PC-9 (cell line): ENCODE measurements around the gene DLG4. TPM values are rescaled to one million over a fixed set of nuclear protein-coding genes. Genes with fewer than 3 reads are reported as not detected.

Experiments used
- BruUV-seq: library from RNA; stranded (reverse); fragments of 400-500 nt; replicated peaks from 2 replicates; lab custom pipeline; 2021; lab: Mats Ljungman, UMichigan
- CTCF ChIA-PET: fragments of 300-600 bp; sonication (Branson Sonifier 250); formaldehyde crosslinking; loops from one replicate; lab custom pipeline; 2022; ENCODE audit warnings: antibody characterized with exemption; lab: Charles Lee
- POLR2A ChIA-PET: fragments of 300-600 bp; sonication (Branson Sonifier 250); formaldehyde crosslinking; loops from one replicate; lab custom pipeline; 2022; ENCODE audit warnings: antibody characterized with exemption; ENCODE audit not compliant: unreplicated experiment; lab: Charles Lee
- DNase-seq, 2 experiments: peaks; one replicate each; pipeline versions ENCODE4 v3.0.0 to v3.0.0-alpha.2; 2015 to 2022; ENCODE audit warnings: mixed read lengths in 1 of 2
- H2AFZ ChIP-seq: fragments of 200-600 bp; sonication (generic); 2 replicates; pipeline ENCODE4 v1.8.1; 2017; ENCODE audit warnings: antibody characterized with exemption
- H3F3A ChIP-seq: fragments of 200-600 bp; sonication (generic); 2 replicates; pipeline ENCODE4 v1.8.1; 2017; ENCODE audit warnings: antibody characterized with exemption, mild to moderate bottlenecking, low read depth; ENCODE audit not compliant: insufficient read depth
- H3K27ac ChIP-seq: fragments of 200-600 bp; sonication (generic); 2 replicates; pipeline ENCODE4 v1.6.1; 2016; ENCODE audit warnings: mixed run types
- H3K27me3 ChIP-seq: fragments of 200-600 bp; sonication (generic); 2 replicates; pipeline ENCODE4 v1.6.1; 2016; ENCODE audit warnings: low read depth, mixed run types; ENCODE audit not compliant: insufficient read depth
- H3K36me3 ChIP-seq: fragments of 200-600 bp; sonication (generic); 2 replicates; pipeline ENCODE4 v1.6.1; 2016; ENCODE audit warnings: low read depth, mixed run types
- H3K4me1 ChIP-seq: fragments of 200-600 bp; sonication (generic); replicated peaks from 2 replicates; pipeline ENCODE4 v1.6.1; 2016; ENCODE audit warnings: mixed run types; ENCODE audit not compliant: insufficient read depth
- H3K4me2 ChIP-seq: fragments of 200-600 bp; sonication (generic); 2 replicates; pipeline ENCODE4 v1.6.1; 2017; ENCODE audit warnings: mixed run types
- H3K4me3 ChIP-seq: fragments of 200-600 bp; sonication (generic); 2 replicates; pipeline ENCODE4 v1.6.1; 2016; ENCODE audit warnings: mixed run types
- H3K79me2 ChIP-seq: fragments of 200-600 bp; sonication (generic); 2 replicates; pipeline ENCODE4 v1.6.1; 2017; ENCODE audit warnings: low read depth, mixed run types
- H3K9me2 ChIP-seq: fragments of 200-600 bp; sonication (generic); 2 replicates; pipeline ENCODE4 v1.8.1; 2017; ENCODE audit warnings: mild to moderate bottlenecking; ENCODE audit not compliant: insufficient read depth
- H3K9me3 ChIP-seq: fragments of 200-600 bp; sonication (generic); 2 replicates; pipeline ENCODE4 v1.8.1; 2016; ENCODE audit warnings: low read depth; ENCODE audit not compliant: insufficient read depth
- H4K20me1 ChIP-seq: fragments of 200-600 bp; sonication (generic); 2 replicates; pipeline ENCODE4 v1.8.1; 2017; ENCODE audit not compliant: insufficient read depth
- EZH2 ChIP-seq: fragments of 200-600 bp; sonication (generic); IDR thresholded peaks from 2 replicates; pipeline ENCODE4 v1.8.0; 2017; ENCODE audit warnings: antibody characterized with exemption, low read depth
- intact Hi-C: fragments of 100-400 bp; cut with micrococcal nuclease; formaldehyde crosslinking; loops from one replicate; pipeline ENCODE4 v1.10.0; 2022; ENCODE audit not compliant: unreplicated experiment
- total RNA-seq: library from RNA; stranded (reverse); gene quantifications from 2 replicates; pipeline ENCODE4 v1.2.3, GENCODE V29; 2021
- TF ChIP-seq, protein P1 (sequence below): fragments of 200-600 bp; sonication (generic); conservative IDR thresholded peaks from 2 replicates; pipeline ENCODE4 v1.6.1; 2017; ENCODE audit warnings: mixed run types, antibody characterized with exemption, mild to moderate bottlenecking, moderate library complexity

The DLG4 gene
- total RNA-seq, 1 experiment from 2014 or later, result 32.8 TPM

DNA sequence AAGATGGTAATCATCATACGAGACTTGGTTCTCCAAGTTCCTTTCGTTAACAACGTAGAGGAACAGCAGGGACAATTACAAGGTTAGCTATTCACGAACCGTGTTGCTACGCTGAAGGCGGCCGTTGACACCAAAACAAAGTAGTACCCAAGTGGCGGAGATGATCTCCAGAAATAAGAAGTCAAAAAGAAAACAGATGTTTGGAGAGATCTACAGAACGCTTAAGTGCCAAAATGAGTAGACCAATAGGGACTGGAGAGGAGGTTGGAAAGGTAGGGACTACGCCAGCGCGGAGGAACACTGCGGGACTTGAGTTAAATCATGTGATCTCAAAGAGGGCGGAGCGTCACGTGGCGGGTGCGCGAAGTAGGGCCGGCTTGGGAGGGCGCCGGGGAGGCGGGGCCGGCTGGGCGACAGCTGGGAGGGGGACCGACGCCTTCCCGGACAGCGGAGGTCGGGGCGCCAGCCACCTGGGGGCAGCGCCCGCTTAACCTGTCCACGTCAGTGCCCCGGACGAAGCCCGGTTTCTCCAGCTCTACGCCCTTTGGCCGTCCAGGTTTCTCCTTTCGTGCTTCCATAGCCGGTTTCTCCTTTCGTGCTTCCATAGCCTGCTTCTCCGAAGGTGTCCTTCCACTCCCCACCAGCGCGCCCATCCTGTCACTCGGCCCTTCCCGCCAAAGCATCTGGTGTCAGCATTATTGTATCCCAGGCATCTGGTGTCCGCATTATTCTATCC is 23.2 kb upstream of the DLG4 start:
- Histone ChIP-seq H3K79me2 (peaks cover 44% of the 10 kb centered on the region), H3K4me2 (peak overlapping the region; percentile 96), H4K20me1 (peaks cover 6% of the 10 kb centered on the region; the same call in 1 of the 2 replicates), H3K9me2 (no peaks in the 10 kb centered on the region), H3K36me3 (peaks cover 23% of the 10 kb centered on the region; the same call in 1 of the 2 replicates), H3K9me3 (no peaks in the 10 kb centered on the region), H3F3A (peaks cover 57% of the 10 kb centered on the region), H3K27me3 (no peaks in the 10 kb centered on the region), H3K4me3 (peak overlapping the region; percentile 78), H3K4me1 (peaks cover 21% of the 10 kb centered on the region), H2AFZ (peak overlapping the region; percentile 88), H3K27ac (peak overlapping the region; percentile 87)
- intact Hi-C loops, result no loop called here
- no TSS peak for BruUV-seq
- ChIA-PET POLR2A (interaction anchor here (0.5 to 1.5 kb wide), 6 partner anchors 14 to 591 kb away, joined by 3 to 7 read pairs (median 4); partner anchors contain the start of gene KDM6B), CTCF (interaction anchor here (0.6 to 1.0 kb wide), 3 partner anchors 23 to 64 kb away, joined by 4 to 30 read pairs (median 6); partner anchors contain the start of genes ACADVL and DLG4)
- peak; percentile 85 to 96 for DNase-seq
- TF ChIP-seq, protein P1, sequence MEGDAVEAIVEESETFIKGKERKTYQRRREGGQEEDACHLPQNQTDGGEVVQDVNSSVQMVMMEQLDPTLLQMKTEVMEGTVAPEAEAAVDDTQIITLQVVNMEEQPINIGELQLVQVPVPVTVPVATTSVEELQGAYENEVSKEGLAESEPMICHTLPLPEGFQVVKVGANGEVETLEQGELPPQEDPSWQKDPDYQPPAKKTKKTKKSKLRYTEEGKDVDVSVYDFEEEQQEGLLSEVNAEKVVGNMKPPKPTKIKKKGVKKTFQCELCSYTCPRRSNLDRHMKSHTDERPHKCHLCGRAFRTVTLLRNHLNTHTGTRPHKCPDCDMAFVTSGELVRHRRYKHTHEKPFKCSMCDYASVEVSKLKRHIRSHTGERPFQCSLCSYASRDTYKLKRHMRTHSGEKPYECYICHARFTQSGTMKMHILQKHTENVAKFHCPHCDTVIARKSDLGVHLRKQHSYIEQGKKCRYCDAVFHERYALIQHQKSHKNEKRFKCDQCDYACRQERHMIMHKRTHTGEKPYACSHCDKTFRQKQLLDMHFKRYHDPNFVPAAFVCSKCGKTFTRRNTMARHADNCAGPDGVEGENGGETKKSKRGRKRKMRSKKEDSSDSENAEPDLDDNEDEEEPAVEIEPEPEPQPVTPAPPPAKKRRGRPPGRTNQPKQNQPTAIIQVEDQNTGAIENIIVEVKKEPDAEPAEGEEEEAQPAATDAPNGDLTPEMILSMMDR, result no peak
- TF ChIP-seq EZH2, result no peak

DNA sequence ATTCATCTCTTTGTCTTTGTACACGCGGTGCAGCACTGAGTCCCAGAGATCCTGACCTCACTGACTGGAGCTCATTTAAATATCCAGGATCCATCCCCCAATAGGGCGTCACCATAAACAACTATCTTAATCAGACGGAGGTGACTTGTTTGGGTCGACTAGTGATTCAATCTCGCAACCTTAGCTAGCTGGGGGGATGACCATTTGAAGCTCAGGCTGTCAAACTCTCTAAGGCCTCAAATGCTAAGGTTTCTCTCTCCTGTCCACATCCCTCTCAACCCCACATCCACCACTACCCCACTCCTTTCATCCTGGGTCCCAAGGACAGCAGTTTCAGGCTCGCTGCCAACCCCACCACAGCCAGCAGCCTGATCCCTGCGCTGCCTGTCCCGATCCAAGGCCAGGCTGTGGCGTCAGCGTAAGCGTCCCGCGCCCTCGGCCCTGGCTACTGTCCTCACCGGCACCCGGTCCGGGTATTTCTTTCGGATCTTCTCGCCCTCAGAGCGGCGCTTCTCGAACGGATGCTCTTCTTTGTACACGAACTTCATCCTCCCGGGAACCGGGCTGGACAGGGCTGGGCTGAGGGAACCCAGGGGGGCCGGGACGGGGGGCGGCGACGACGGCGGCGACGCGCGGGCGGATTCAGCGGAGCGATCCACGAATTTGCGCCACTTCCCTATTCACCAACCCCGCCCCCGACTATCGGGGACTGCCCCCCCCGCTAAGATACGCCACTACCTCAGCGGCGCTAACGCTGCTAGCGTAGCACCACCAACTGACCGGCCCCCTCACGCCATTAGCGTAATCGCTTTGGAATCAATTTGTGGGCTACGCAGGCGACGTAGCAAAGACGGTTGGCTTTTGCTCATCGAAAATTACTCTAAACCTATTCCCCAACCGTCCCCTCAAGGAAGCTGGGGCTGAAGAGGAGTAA is 22.4 kb upstream of the DLG4 start, which contains the start of gene GABARAP:
Gene GABARAP (minus strand): TSS at position 667 of the 934 bp plus-strand sequence. CDS start 119 bp downstream, at position 548.
- Histone ChIP-seq H3K4me2 (peak within 1 kb of the TSS; percentile 96), H2AFZ (peak within 1 kb of the TSS; percentile 88), H3F3A (peaks cover 62% of the 10 kb centered on the region), H3K79me2 (peaks cover 44% of the 10 kb centered on the region), H3K27ac (peak within 1 kb of the TSS; percentile 87), H3K4me3 (peak within 1 kb of the TSS; percentile 78), H3K4me1 (peaks cover 26% of the 10 kb centered on the region), H4K20me1 (peaks cover 5% of the 10 kb centered on the region), H3K9me2 (no peaks in the 10 kb centered on the region), H3K36me3 (peaks cover 26% of the 10 kb centered on the region; the same call in 1 of the 2 replicates), H3K9me3 (no peaks in the 10 kb centered on the region), H3K27me3 (no peaks in the 10 kb centered on the region)
- TF ChIP-seq, protein P1, result no peak; the same call in 1 of the 2 replicates
- no peak for TF ChIP-seq EZH2
- intact Hi-C loops, result loop anchor here (1.0 kb wide), 1 partner anchor 20 kb away; the partner anchor contains the start of gene CLDN7
- DNase-seq, result peak; percentile 80 to 91
- POLR2A ChIA-PET, result interaction anchor here (0.5 to 1.5 kb wide), 10 partner anchors 12 to 592 kb away, joined by 3 to 6 read pairs (median 4); partner anchors contain the start of gene KDM6B
- CTCF ChIA-PET, result interaction anchor here (0.6 to 1.0 kb wide), 5 partner anchors 19 to 63 kb away, joined by 3 to 30 read pairs (median 4); partner anchors contain the start of genes ACADVL and DLG4
- BruUV-seq, result TSS peak; percentile 89
